Kidney glomerular epithelial cell (primary cell): ENCODE results near the gene TGDS.

Source experiments
- DNase-seq: peaks from one replicate; lab custom pipeline; 2025; lab: John Stamatoyannopoulos, UW

The TGDS gene

GRCh38 chr13:94599877-94600276 lies 3.9 kb upstream of the TGDS start:
- no peak for DNase-seq

GRCh38 chr13:94598281-94598680 lies 2.3 kb upstream of the TGDS start:
- no peak for DNase-seq

GRCh38 chr13:94596575-94596971 lies 621 bp upstream of the TGDS start:
- DNase-seq: no peak

- no peak for DNase-seq
These were observed 677 bp downstream of the TGDS start for GRCh38 chr13:94595001-94595949.

GRCh38 chr13:94590744-94591143 lies 5.2 kb downstream of the TGDS start:
- no peak for DNase-seq

GRCh38 chr13:94588541-94588940 lies 7.4 kb downstream of the TGDS start:
- no peak for DNase-seq

GRCh38 chr13:94586371-94586770 lies 9.6 kb downstream of the TGDS start:
- no peak for DNase-seq

- no peak for DNase-seq
These were observed 10.3 kb downstream of the TGDS start for GRCh38 chr13:94585543-94586101.

GRCh38 chr13:94583926-94584325 lies 12.0 kb downstream of the TGDS start:
- no peak for DNase-seq

GRCh38 chr13:94579063-94579462 lies 16.9 kb downstream of the TGDS start:
- DNase-seq: no peak

- DNase-seq: no peak
These were observed 26.3 kb downstream of the TGDS start for GRCh38 chr13:94569615-94570014.

GRCh38 chr13:94568443-94568842 lies 27.5 kb downstream of the TGDS start:
- DNase-seq: no peak

- no peak for DNase-seq
These were observed 28.4 kb downstream of the TGDS start for GRCh38 chr13:94567581-94567980.

- no peak for DNase-seq
These were observed 34.8 kb downstream of the TGDS start for GRCh38 chr13:94561126-94561525.

GRCh38 chr13:94560116-94560515 lies 35.8 kb downstream of the TGDS start:
- no peak for DNase-seq

GRCh38 chr13:94559222-94559795 lies 36.6 kb downstream of the TGDS start:
- no peak for DNase-seq

- no peak for DNase-seq
These were observed 37.2 kb downstream of the TGDS start for GRCh38 chr13:94558716-94559115.

GRCh38 chr13:94557684-94558235 lies 38.2 kb downstream of the TGDS start:
- no peak for DNase-seq

GRCh38 chr13:94556621-94557020 lies 39.3 kb downstream of the TGDS start:
- DNase-seq: no peak

GRCh38 chr13:94556041-94556440 lies 39.9 kb downstream of the TGDS start:
- DNase-seq: no peak

- no peak for DNase-seq
These were observed 42.2 kb downstream of the TGDS start for GRCh38 chr13:94553766-94554165.

- no peak for DNase-seq
These were observed 43.9 kb downstream of the TGDS start for GRCh38 chr13:94552095-94552494.
